HG03064 (cell line): Measurements from ENCODE around the gene MLANA.
"Not testable (repeated sequence)": the region's sequence is repeated elsewhere in the genome, so short reads cannot be mapped to it uniquely, and the experiment has no call there.

Experiments used
- ATAC-seq: cut with Tn5 transposase; IDR thresholded peaks from one replicate; pipeline ENCODE4 v1.9.1; 2021; ENCODE audit warnings: low read depth; ENCODE audit not compliant: unreplicated experiment

Gene MLANA

GRCh38 chr9:5869315-5870019, 21.2 kb upstream of the MLANA start:
- no peak for ATAC-seq

DNA sequence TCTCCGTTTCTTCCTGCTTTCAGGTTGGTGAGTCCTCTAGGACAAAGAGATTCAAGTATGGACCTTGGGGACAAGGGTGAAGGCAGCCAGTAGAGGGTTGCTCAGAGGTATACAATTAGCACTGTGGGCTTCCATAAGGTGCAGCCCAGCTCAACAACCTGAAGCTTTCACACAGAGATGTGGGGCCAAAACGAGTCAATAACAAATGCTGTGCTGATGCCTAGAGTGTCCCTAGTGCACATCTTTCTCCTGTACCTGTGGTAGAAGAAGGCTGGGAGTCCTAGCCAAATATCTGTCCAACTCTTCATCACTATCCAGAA, 20.7 kb upstream of the MLANA start:
- no peak for ATAC-seq

GRCh38 chr9:5870691-5871090, 20.0 kb upstream of the MLANA start:
- ATAC-seq, result no peak

DNA sequence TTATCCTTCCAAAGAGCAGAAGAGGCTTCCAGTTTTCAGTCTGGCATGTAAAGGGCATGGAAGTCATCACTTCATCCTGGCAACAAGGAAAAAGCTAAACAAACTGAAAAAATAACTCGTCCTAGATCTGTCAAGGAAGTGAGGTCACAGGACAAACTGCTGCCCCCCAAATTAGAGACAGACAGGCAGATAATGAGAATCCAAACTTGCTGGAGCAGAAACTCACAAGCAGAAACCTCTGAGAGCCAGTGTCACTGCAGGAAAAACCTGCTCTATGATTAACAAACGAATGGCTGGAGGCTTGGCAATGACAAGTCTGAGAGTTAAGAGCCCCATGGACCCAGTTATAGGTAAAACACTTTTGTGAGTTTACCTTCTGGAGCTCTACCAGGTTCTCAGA, 18.9 kb upstream of the MLANA start:
- no peak for ATAC-seq

- no peak for ATAC-seq
Measured at GRCh38 chr9:5872511-5872910, 18.2 kb upstream of the MLANA start.

DNA sequence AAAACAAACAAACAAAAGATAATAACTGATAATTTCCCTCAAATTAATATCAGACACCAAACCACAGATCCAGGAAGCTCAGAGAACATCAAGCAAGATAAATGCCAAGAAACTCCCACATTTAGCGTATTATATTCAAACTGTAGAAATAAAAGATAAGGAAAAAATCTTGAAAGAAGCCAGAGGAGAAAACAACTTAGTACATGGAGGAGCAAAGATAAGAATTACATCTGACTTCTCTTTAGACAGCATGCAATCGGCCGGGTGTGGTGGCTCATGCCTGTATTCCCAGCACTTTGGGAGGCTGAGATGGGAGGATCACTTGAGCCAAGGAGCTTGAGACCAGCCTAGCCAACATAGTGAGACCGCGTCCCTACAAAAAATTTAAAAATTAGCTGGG, 17.2 kb upstream of the MLANA start:
- no peak for ATAC-seq

DNA sequence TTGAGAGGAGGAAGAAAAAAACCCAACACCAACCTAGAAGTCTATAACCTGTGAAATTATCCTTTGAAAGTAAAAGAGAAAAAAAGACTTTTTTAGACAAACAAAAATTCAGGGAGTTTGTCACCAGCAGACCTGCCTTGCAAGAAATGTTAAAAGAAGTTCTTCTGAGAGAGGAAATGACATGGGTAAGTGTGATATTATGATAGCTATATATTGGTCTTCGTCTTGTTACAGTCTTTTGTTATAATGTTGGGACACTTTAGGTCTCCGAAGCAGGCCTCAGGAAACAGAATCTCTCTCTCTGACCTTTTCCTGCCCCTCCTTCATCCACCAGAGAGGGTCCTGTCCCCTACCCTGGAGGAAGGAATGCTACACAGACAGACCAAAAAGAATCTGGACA, 16.6 kb upstream of the MLANA start:
- no peak for ATAC-seq

- no peak for ATAC-seq
Measured at GRCh38 chr9:5876026-5876425, 14.7 kb upstream of the MLANA start.

DNA sequence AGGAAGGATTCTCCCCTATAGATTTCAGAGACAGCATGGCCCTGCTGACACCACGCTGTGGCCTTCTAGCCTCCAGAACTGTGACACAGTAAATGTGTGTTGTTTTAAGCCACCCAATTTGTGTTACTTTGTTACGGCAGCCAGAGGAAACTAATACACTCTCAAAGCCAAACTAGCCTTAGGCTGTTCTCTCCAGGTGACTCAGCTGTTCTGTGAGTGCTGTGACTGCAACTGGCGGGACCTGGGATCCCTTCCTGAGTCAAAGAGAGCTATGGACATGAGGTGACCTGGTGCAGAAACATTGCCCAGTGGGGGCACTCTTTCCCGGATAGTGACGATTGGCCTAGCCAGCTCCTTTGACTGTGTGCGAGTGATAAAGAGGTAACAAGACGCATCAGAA, 14.0 kb upstream of the MLANA start:
- ATAC-seq, result no peak

DNA sequence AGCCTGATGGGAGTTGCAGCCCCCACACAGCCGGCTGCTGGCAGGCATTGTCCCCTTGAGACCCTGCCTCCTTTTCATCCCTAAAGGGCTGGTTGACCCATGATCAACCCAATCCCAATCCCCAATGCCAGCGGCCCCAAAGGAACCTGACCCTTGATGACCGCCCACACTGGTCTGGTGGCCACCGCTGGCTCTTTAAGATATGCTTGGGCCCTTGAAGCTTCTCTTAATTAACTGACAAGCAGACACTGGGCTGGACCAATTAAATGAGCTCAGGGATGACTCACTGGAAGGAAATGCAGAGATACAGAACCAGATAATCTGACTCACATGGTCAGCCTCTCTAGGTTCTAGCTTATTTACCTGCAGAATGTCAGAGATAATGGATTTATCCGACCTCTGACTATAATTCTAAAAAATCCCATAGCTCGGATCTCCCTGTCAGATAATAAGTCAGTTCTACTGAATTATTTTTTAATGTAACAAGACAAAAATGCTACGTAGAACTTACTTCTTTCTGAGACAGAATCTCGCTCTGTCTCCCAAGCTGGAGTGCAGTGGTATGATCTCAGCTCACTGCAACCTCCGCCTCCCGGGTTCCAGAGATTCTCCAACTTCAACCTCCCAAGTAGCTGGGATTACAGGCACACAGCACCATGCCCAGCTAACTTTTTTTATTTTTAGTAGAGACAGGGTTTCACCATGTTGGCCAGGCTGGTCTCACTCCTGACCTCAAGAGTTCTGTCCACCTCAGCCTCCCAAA, 11.1 kb upstream of the MLANA start:
- ATAC-seq, result no peak

DNA sequence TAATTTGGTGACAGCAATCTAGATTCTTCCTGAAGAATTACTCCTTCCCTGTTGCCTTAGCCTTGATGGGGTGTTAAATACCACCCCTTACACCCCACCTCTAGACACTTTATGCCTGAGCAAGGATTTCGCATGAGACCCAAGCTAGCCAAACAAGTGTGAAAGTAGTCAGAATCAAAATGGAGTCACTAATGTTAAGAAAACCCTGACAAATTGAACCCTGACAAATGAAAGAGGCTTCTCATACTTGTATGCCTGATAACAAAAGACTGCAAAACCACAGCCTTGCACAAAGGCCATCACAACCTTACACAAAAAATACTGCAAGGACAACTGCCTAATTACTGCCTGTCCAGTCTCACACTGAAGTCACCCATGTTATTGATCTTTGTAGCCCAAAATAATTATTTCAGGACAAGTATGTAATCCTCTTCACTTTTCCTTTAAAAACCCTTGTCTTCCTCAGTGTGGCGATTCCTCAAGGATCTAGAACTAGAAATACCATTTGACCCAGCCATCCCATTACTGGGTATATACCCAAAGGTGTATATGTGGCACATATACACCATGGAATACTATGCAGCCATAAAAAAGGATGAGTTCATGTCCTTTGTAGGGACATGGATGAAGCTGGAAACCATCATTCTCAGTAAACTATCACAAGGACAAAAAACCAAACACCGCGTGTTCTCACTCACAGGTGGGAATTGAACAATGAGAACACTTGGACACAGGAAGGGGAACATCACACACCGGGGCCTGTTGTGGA, 8.3 kb upstream of the MLANA start:
- ATAC-seq, result not testable (repeated sequence)

DNA sequence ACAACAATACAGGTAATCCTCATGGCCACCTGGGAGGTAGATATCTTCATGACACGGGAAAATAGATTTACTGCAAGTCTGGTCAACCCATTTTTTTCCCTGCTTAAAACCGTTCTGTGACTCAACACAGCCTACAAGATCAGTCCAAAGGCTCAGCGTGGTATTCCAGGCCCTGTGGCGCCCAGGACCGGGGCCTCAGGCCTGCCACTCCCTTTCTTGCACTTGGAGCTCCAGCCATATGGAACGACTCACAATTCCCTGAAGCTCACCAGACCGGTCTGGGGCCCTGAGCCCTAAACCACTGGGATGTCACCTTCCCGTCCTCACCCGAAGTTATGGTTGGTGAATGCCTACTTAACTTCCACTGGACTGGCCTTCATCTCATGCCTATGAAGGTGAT, 6.5 kb upstream of the MLANA start:
- ATAC-seq, result no peak

GRCh38 chr9:5886114-5886939, 4.4 kb upstream of the MLANA start:
- no peak for ATAC-seq

GRCh38 chr9:5892456-5893133, 1.9 kb downstream of the MLANA start:
- ATAC-seq, result no peak

DNA sequence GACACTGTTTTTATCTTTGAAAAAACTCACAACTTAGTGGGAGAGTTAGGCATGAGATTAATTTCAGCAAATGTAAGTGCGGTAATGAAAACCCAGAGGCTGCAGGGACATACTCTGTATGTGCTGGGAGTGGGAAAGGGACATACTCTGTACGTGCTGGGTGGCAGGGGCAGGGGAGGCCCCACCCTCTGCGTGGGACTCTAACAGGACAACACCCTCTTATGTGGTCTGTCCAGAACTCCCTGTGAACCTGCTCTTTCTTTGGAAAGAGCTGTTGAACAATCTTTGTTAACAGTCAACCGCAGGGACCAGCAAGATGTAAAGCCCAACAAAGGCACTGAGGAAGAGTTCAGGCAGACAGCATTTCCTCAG, 2.4 kb downstream of the MLANA start:
- no peak for ATAC-seq

DNA sequence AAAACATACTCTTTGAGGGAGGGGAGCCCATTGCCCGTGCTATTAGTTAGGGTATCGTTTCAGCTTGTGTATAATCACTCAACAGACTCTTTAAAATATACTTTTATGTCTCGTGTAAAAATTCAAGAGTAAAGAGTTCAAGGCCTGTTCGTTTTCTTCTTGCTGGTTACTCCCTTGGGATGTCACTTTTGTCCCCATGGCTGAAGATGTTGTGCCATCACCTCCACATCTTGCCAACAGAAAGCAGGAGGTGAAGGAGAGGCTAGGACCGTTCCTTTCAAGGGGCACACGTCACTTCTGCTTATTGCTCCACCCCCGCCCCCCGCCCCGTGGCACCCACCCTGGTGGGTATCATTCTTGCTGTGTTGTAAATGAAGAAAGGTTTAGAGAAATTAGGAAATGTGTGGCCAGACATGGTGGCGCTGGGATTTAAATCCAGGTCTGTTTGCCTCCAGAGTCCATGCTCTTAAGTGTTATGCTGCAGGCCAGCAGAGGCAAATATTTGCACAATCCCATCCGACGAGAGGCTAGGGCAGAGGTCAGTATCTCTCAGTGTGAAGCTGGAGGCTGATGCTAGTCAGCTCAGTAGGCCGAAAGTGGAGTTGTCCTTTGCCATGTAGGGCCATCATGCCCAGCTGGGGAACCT, 3.0 kb downstream of the MLANA start:
- ATAC-seq, result no peak

DNA sequence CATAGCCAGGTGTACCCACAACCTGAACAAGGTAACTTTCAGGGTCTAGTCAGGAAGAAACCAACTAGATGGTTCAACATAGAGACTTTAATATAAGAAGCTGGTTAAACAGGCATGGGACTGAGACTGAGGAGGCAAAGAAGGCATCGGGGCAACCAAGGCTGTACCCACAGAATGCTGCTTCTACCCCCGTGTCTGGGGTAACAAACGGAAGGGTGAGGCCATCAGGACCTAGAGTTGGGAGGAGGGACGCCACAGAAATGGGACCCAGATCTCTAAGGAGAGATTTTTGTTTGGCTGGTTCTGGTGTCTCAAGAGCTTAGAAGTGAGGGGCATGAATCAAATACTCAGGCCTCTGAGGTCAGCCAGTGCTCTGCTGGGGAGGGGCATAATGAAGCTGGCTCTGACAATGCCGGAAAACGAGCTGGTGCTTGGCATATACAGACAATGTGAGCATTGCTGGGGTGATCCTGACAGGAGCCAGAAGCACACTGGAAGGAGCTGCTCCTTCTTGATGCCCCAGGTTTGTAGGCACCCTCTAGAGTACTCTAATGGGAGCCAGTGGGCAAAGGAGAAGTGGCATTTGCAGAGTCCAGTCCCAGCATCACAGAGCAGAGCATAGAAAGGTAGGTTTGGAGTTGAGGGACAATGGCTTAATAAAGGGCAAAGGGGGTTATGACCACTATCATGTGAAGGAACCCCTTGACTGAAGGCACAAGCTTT, 3.7 kb downstream of the MLANA start:
- no peak for ATAC-seq

GRCh38 chr9:5895782-5896181, 5.1 kb downstream of the MLANA start:
- ATAC-seq, result no peak

DNA sequence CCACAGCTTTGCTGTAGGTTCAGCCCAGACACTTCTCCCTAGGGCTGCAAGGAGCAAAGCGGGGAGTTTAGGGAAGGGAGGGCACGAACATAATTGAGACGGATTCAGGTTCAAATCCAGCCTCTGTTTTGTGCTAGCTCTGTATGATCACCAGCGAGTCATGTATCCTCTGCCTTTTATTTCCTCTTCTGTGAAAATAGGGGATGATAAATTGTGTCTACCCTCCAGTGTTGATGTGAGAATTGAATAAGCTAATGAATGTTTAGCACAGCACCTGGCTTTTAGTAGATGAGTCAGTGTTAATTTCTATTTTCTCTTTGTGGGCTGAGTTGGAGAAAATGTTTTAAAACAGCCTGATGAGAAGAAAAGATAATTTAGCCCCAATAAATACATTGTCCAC, 6.2 kb downstream of the MLANA start:
- ATAC-seq, result no peak
